GM12878 (cell line): Measurements from ENCODE around the gene TBX4. TPM values are rescaled to one million over a fixed set of nuclear protein-coding genes. Genes with fewer than 3 reads are reported as not detected.

ENCODE experiments used
- ATAC-seq: fragments of 200-7000 bp; cut with Tn5 transposase; 3 replicates; pipeline ENCODE4 v1.9.1; 2020; ENCODE audit warnings: mild to moderate bottlenecking, moderate library complexity
- BruUV-seq: library from RNA; stranded (reverse); fragments of 400-500 nt; replicated peaks from 2 replicates; lab custom pipeline; 2021; lab: Mats Ljungman, UMichigan
- CTCF ChIA-PET: fragments of 300-600 bp; sonication (Branson Sonifier 250); formaldehyde crosslinking; extraction: SDS; loops from one replicate; lab custom pipeline; 2021; ENCODE audit warnings: inconsistent platforms; lab: Yijun Ruan, JAX
- POLR2A ChIA-PET: fragments of 350-600 bp; formaldehyde crosslinking; extraction: SDS; loops from one replicate; lab custom pipeline; 2021; ENCODE audit warnings: inconsistent platforms; lab: Charles Lee
- RAD21 ChIA-PET: fragments of 300-600 bp; sonication (Branson Sonifier 250); formaldehyde crosslinking; loops from one replicate; lab custom pipeline; 2023; ENCODE audit warnings: antibody characterized with exemption; ENCODE audit not compliant: unreplicated experiment; lab: Charles Lee
- SMC1A ChIA-PET: fragments of 300-600 bp; sonication (Branson Sonifier 250); formaldehyde crosslinking; loops from one replicate; lab custom pipeline; 2023; ENCODE audit not compliant: unreplicated experiment, uncharacterized antibody; lab: Charles Lee
- DNase-seq: peaks from one replicate; pipeline ENCODE4 v3.0.0-alpha.2; 2011; ENCODE audit warnings: low read depth, low spot score
- FAIRE-seq: peaks from 3 replicates; lab custom pipeline; 2011; peaks lifted over from hg19 to GRCh38; lab: Jason Lieb, UNC
- H2AFZ ChIP-seq: 2 replicates; pipeline ENCODE4 v1.6.0; 2011; ENCODE audit warnings: low read depth, low read length, control low read depth; ENCODE audit not compliant: control insufficient read depth
- H3K27ac ChIP-seq: 2 replicates; pipeline ENCODE4 v1.5.1; 2011; ENCODE audit warnings: control low read depth; ENCODE audit not compliant: control insufficient read depth, insufficient read depth
- H3K27me3 ChIP-seq, 2 experiments: replicated peaks in 1 of 2; 2 replicates each; pipeline versions ENCODE4 v1.6.0 to v1.6.1; 2011; ENCODE audit warnings: low read length in 1 of 2; ENCODE audit not compliant: control insufficient read depth in 2 of 2, insufficient read depth in 2 of 2
- H3K36me3 ChIP-seq, 2 experiments: 2 replicates each; pipeline ENCODE4 v1.5.1; 2011; ENCODE audit warnings: low read length in 1 of 2; ENCODE audit not compliant: control insufficient read depth in 2 of 2, insufficient read depth in 2 of 2
- H3K4me1 ChIP-seq: 2 replicates; pipeline ENCODE4 v1.6.1; 2011; ENCODE audit warnings: mild to moderate bottlenecking, low read length, moderate library complexity, mixed read lengths; ENCODE audit not compliant: control insufficient read depth, insufficient read depth
- H3K4me2 ChIP-seq: 2 replicates; pipeline ENCODE4 v1.6.0; 2011; ENCODE audit warnings: control low read depth; ENCODE audit not compliant: control insufficient read depth, insufficient read depth
- H3K4me3 ChIP-seq: fragments of 200-600 bp; sonication (generic); 2 replicates; pipeline ENCODE4 v1.5.1; 2016
- H3K79me2 ChIP-seq: 2 replicates; pipeline ENCODE4 v1.6.0; 2011; ENCODE audit warnings: low read length; ENCODE audit not compliant: control insufficient read depth, insufficient read depth
- H3K9ac ChIP-seq: 2 replicates; pipeline ENCODE4 v1.8.0; 2011; ENCODE audit warnings: low read length, control low read depth, mixed read lengths; ENCODE audit not compliant: control insufficient read depth, insufficient read depth
- H3K9me3 ChIP-seq: replicated peaks from 3 replicates; pipeline ENCODE4 v1.5.1; 2011; ENCODE audit warnings: mild to moderate bottlenecking, low read length; ENCODE audit not compliant: control insufficient read depth, insufficient read depth
- H4K20me1 ChIP-seq: 2 replicates; pipeline ENCODE4 v1.6.0; 2011; ENCODE audit not compliant: control insufficient read depth, insufficient read depth
- CBX5 ChIP-seq: sonication (generic); IDR thresholded peaks from 2 replicates; pipeline ENCODE4 v1.6.1; 2016; ENCODE audit warnings: low read depth, moderate library complexity, mild to moderate bottlenecking, inconsistent platforms
- EZH2 ChIP-seq: IDR thresholded peaks from 2 replicates; pipeline ENCODE4 v1.6.1; 2012; ENCODE audit warnings: low read depth, mild to moderate bottlenecking, control low read depth, inconsistent platforms, low read length, borderline replicate concordance; ENCODE audit not compliant: control insufficient read depth
- IRF5 ChIP-seq: fragments of 450-650 bp; IDR thresholded peaks from 2 replicates; pipeline ENCODE4 v1.6.1; 2017; ENCODE audit warnings: borderline replicate concordance
- NR2C2 ChIP-seq: IDR thresholded peaks from 2 replicates; pipeline ENCODE4 v1.6.1; 2011; ENCODE audit warnings: borderline replicate concordance, low read depth; ENCODE audit not compliant: control insufficient read depth, insufficient read length
- SKIL ChIP-seq: fragments of 450-650 bp; IDR thresholded peaks from 2 replicates; pipeline ENCODE4 v1.6.1; 2017; ENCODE audit warnings: mild to moderate bottlenecking, low read depth, inconsistent platforms; ENCODE audit not compliant: poor library complexity, severe bottlenecking
- SRF ChIP-seq, 2 experiments: IDR thresholded peaks; 2 replicates each; pipeline ENCODE4 v1.6.1; 2011; ENCODE audit warnings: low read depth in 2 of 2, low read length in 2 of 2, mild to moderate bottlenecking in 1 of 2, moderate library complexity in 1 of 2
- ZBTB40 ChIP-seq: fragments of 450-650 bp; IDR thresholded peaks from 2 replicates; pipeline ENCODE4 v1.6.1; 2016; ENCODE audit warnings: mild to moderate bottlenecking, moderate library complexity, borderline replicate concordance
- ZNF592 ChIP-seq: fragments of 450-650 bp; IDR thresholded peaks from 2 replicates; pipeline ENCODE4 v1.6.1; 2017; ENCODE audit warnings: mild to moderate bottlenecking, moderate library complexity
- ZNF622 ChIP-seq: fragments of 450-650 bp; IDR thresholded peaks from 2 replicates; pipeline ENCODE4 v1.6.1; 2017; ENCODE audit warnings: mild to moderate bottlenecking, inconsistent platforms
- WGBS: methylation state at CpG from one replicate; pipeline ENCODE4 v1.1.6; 2016; ENCODE audit warnings: low lambda C conversion rate; ENCODE audit not compliant: insufficient replicate concordance, insufficient coverage; ENCODE audit errors: missing lambda C conversion rate; 5-methylcytosine and 5-hydroxymethylcytosine counted together
- in situ Hi-C: fragments of 300-500 bp; cut with MboI; formaldehyde crosslinking; loops from 9 replicates; pipeline ENCODE4 v1.14.3; 2018; ENCODE audit warnings: mixed read lengths
- intact Hi-C: fragments of 100-400 bp; cut with micrococcal nuclease; formaldehyde crosslinking; loops from one replicate; pipeline ENCODE4 v1.14.2; 2022; ENCODE audit not compliant: unreplicated experiment
- polyA plus RNA-seq, 11 experiments: library from polyadenylated mRNA; depleted of rRNA in 4 of 11; unstranded in 6 of 11; stranded (reverse) in 5 of 11; fragments of >200 nt; fragmentation: Nextera tagmentation in 4 of 11; fragmentation: Illumina TruSeq in 1 of 11; extraction: Ambion mirVana in 4 of 11; extraction: Trizol in 1 of 11; gene quantifications; 1 replicate in 1 of 11; 2 replicates in 10 of 11; pipeline versions ENCODE4 v1.2.1 to v1.2.3, GENCODE V29; 2011 to 2016; ENCODE audit warnings: inconsistent platforms in 2 of 11, missing spikeins in 2 of 11, low read depth in 1 of 11
- total RNA-seq, 4 experiments: library from RNA; depleted of rRNA in 3 of 4; stranded (reverse); fragments of >200 nt in 3 of 4; fragmentation: Illumina TruSeq in 1 of 4; extraction: Trizol in 1 of 4; gene quantifications; 2 replicates each; pipeline versions ENCODE4 v1.2.1 to v1.2.3, GENCODE V29; 2013 to 2021

TBX4 gene
- total and polyA plus RNA-seq, 10 of the 15 experiments (the other 5 are each of a cell fraction or from before 2014, with no cell fraction given) = 0.01 TPM; not detected in 9

- Histone ChIP-seq H3K4me2 (no peak overlapping the region), H3K4me3 (no peak overlapping the region), H3K36me3 (no peaks in the 10 kb centered on the region), H3K9ac (no peak overlapping the region), H3K79me2 (no peaks in the 10 kb centered on the region), H3K27ac (no peak overlapping the region), H3K4me1 (no peaks in the 10 kb centered on the region), H2AFZ (no peak overlapping the region), H4K20me1 (no peaks in the 10 kb centered on the region), H3K27me3 (peaks cover 33 to 47% of the 10 kb centered on the region in 2 experiments), H3K9me3 (no peaks in the 10 kb centered on the region)
- TF ChIP-seq IRF5 = no peak
- no peak for TF ChIP-seq CBX5
- no peak for TF ChIP-seq NR2C2
- TF ChIP-seq ZNF622 = no peak
- no peak for TF ChIP-seq SRF (IDR thresholded peaks at IDR 0.05; ENCODE audit: low read depth in 2 of 2, low read length in 2 of 2)
- TF ChIP-seq ZNF592 = no peak
- TF ChIP-seq SKIL = no peak
- no peak for TF ChIP-seq EZH2
- no peak for TF ChIP-seq ZBTB40
- DNase-seq (no peak), FAIRE-seq (no peak), ATAC-seq (no peak)
- ChIA-PET POLR2A (no interaction called here), SMC1A (no interaction called here), CTCF (no interaction called here), RAD21 (no interaction called here)
- BruUV-seq = no TSS peak
- WGBS = 59% methylated on average over 45 of the region's 45 CpGs
- in situ Hi-C loops (no loop called here), intact Hi-C loops (no loop called here)
Measured at GRCh38 chr17:61456688-61457225, 4.5 kb downstream of the TBX4 start.
